GM20431 (cell line): Measurements from ENCODE around the gene NMT1.

Source experiments
- in situ Hi-C: fragments of 300-500 bp; cut with MseI, MboI; formaldehyde crosslinking; loops from one replicate; pipeline ENCODE4 v1.15.0; 2020; ENCODE audit warnings: low sequenced_read_pairs; ENCODE audit not compliant: unreplicated experiment

The NMT1 gene

DNA sequence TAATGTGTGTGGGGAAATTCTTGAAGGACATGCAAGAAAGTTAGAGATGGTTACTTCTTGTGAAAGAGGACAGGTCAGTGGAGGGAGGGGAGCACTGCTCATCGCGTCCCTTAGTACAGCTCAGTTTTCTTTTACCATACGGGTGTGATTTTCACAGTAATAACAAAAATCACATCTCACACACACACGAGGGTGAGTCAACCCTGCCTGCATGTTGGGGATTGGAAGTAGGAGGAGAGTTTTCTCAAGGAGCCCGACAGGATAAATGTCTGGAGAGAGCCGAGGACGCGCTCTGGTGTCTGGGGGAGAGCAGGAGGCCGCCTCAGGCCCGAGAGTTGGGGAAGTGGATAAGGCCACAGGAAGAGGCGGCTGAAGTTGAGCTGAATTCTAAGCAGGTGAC, 54.8 kb downstream of the NMT1 start:
- in situ Hi-C loops: loop anchor here (25.0 kb wide), 1 partner anchor 204 kb away; the partner anchor contains the start of gene GFAP

DNA sequence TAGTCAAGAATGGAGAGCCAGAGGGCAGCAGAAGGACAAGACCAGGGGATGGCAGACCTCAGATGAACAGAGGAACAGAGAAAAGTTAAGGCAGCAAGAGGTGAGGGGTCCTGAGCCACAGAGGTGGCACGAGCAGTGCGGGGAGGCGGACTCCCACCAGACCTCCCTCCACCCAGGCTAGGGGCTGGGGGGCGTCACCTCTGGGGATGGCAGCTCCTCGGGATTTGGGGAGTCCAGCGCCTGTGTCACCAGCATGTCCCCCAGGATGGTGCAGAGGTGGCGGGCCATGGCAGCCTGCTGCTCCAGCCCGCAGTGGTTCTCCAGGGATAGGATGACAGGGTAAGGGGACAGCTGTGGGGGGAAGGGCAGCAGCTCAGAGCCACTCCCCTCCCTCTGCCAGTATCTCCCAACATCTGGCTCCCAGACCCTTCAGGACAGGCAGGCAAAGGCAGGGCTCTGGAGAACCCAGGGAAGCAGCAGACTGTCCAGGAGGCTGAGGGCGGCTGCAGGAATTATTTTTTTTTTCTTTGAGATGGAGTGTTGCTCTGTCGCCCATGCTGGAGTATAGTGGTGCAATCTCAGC, 55.4 kb downstream of the NMT1 start:
- in situ Hi-C loops: loop anchor here (25.0 kb wide), 1 partner anchor 204 kb away; the partner anchor contains the start of gene GFAP

DNA sequence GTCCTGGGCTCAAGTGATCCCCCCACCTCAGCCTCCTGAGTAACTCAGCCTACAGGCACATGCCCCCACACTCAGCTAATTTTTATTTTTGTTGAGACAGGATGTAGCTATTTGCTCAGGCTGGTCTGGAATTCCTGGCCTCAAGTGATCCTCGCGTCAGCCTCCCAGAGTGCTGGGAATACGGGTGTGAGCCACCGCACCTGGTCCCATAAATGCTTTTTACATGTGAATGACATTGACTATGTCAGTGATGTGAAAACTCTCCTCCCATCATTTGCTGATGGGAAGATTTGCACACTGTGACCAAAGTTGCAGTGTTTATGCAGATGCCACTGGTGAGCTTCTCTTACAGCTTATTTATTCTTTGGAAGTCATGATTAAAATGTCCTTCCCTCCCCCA, 56.2 kb downstream of the NMT1 start:
- in situ Hi-C loops: loop anchor here (25.0 kb wide), 1 partner anchor 205 kb away; the partner anchor contains the start of gene GFAP

DNA sequence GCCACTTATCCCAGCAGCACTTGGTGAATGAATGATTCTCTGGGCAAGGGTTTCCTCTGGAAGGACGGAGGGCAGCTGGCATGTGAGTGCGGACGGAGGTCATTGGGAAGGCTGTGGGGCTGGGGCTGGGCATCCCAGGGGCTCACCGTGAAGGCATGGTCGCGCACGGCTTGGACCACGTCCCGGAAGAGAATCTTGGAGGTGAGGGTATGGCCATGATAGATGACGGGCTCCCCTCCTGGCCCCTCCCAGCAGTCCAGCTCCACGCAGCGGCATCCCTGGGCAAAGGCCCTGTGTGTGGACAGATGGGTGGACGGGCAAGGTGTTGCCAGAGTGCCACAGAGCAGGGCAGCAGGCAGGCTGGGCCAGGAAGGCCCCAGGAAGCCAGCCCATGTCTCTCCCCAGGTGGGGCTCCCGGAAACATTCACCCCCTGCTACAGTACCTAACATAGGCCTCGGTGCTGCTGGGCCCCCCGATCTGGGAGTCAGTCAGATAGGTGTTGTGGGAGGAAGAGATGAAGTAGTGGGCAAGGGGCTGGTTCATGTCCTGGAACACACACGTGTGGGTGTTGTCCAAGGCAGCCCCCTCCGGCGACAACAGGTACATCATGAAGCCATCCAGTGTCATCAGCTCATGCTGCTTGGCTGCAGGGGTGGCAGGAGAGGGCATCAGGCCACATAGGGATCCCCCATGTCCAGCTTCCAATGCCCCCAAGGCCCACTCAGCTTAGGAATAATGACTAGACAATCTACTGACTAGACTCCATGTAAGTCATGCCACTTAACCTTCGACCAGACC, 56.9 kb downstream of the NMT1 start:
- in situ Hi-C loops: loop anchor here (25.0 kb wide), 1 partner anchor 206 kb away; the partner anchor contains the start of gene GFAP

DNA sequence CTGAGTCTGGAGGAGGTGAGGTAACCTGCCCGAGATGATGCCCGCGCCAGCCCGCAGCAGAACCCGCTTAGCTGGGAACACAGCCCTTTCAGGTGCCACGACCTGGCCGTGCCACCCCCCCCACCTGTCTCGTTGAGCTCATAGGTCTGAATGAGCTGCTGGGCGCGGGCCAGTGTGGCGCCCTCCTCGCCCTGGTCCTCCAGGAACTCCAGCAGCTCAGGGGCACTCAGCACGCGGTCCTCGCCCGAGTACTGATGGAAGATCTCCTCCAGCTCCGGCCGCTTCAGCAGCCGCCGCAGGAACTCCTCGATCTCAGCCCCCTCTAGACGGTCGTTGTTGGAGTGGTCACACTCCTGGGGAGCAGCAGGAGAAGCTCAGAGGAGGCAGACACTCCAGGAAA, 57.6 kb downstream of the NMT1 start:
- in situ Hi-C loops: loop anchor here (25.0 kb wide), 1 partner anchor 206 kb away; the partner anchor contains the start of gene GFAP

DNA sequence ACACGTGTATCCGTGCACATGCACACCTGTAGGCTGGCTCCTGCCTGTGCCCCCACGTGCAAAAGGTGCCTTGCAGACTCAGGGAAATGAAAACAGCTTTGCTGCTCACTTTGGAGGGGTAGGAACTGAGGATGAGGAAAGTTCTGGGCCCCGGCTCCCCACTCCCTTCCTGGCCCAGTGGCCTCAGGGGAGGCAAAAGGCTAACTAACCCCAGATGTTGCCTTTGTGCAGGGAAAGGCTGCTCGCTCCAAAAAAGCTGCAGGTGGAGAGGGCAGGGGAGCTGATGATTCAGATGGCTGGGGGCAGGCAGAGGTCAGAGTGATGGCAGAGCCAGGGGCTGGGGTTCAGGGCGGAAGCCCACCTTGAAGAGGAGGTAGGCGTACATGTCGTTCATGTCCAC, 58.8 kb downstream of the NMT1 start:
- in situ Hi-C loops: loop anchor here (25.0 kb wide), 1 partner anchor 208 kb away; the partner anchor contains the start of gene GFAP

DNA sequence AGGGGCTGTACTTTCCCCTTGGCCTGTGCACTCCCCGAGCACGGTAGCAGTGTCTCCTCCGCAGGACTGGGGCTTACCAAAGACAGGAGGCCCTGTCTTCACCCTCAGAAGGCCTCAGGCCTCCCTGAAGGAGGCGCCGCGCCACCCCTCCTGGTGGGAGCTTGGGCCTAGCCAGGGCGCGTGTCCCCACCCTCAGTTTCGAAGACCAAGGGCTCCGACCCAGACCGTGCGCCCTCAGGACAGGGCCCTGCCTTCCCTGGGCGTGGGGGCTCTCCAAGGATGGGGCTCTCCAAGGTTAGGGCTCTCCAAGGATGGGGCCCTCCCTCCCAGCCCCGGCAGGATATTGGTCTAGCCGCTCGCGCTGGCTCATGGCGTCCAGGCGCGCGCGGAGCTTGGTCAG, 59.4 kb downstream of the NMT1 start:
- in situ Hi-C loops: loop anchor here (25.0 kb wide), 1 partner anchor 208 kb away; the partner anchor contains the start of gene GFAP

DNA sequence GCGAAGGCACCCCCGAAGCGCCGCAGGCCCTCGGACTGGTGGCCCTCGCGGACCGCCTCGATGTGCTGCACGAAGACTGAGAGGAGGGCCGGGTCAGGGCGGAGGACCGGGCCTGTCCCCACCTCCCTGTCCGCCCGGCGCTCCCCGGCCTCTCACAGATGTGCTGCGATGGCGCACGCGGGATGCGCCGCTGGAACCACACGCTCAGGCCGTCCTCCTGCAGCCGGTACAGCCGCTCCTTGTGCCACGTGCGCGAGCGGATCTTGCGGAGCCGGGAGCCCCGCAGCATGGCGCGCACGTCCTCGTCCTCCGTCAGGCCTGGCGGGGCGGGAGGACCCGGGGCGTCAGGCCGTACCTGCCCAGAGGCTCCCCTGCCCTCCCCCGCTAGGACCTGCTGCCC, 59.9 kb downstream of the NMT1 start:
- in situ Hi-C loops: loop anchor here (25.0 kb wide), 1 partner anchor 209 kb away; the partner anchor contains the start of gene GFAP

DNA sequence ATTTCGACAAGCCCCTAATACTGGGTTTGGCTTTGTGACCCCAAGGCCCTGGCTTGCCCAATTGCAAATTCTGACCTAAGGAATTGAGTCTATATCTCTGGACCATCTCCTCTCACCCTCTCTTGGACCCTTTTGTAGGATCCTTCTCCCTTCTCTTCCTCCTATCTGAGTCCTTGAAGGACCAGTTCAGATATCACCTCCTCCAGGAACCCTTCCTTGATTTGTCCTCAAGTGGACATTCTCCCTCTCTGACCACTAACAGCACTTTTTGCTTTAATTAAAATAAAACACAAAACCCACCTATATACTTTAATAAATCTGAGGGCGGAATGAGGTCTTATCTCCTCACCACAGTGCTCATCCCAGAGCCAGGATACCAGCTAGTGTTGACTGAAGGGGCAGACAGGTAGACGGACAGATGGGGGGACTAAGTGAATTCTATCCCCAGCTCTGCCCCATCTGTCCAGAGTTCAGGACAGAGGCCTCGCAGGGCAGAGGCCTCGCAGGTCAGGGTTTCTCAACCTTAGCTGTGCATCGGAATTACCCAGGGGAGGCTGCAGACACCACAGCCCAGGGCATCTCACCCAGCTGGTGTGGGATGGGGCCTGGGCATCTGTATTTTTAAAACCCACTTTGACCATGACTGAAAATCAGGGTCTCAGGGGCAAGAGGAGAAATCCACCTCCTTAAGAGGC, 62.1 kb downstream of the NMT1 start:
- in situ Hi-C loops: loop anchor here (25.0 kb wide), 1 partner anchor 211 kb away; the partner anchor contains the start of gene GFAP

DNA sequence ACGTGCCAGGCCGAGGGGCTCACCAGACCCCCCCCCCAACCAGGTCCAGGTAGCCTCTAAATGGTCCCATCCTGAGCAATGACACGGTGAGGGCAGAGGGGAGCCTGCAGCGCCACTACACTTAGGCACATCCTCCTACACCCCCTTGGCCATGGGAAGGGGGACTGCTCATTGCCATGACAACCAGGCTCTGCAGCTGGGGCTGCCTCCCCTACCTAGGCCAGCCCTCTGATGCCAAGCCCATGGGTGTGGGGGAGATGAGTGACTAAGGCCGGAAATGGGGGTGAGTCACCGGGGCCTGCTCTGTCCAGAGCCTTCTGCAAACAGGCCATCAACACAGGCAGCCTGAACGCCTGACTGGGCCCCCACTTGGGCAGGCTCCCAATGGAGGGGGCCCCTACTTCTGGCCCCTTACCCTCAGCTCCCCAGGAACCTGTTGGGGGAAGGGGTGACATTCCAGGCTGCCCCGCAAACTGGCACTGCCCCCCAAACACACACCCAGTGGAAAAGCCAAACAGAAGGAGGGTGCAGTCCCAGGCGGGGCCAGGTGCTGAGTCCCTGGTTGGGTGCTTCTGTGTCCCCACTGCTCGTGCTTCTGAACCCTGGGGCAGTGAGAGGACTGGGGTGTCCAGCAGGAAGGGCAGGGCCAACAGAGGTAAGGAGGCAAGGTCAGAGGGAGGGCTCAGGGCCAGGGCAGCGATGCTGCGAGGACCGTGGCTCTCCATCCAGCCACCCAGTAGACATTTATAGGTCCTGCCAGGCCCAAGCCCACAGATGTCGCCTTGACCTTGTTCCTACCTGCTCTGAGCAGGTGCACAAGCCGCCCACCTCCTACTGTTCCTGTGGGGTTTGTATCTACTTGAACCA, 63.0 kb downstream of the NMT1 start:
- in situ Hi-C loops: loop anchor here (25.0 kb wide), 1 partner anchor 212 kb away; the partner anchor contains the start of gene GFAP

DNA sequence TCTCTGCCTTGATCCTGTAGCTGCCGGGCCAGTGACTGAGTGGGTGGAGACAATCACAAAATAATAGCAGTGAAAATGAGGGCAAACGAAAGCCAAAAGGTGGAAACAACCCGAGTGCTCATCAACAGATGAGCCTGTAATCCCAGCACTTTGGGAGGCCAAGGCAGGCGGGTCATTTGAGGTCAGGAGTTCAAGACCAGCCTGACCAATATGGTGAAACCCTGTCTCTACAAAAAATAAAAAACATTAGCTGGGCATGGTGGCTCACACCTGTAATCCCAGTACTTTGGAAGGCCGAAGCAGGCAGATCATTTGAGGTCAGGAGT, 63.6 kb downstream of the NMT1 start:
- in situ Hi-C loops: loop anchor here (25.0 kb wide), 1 partner anchor 212 kb away; the partner anchor contains the start of gene GFAP

DNA sequence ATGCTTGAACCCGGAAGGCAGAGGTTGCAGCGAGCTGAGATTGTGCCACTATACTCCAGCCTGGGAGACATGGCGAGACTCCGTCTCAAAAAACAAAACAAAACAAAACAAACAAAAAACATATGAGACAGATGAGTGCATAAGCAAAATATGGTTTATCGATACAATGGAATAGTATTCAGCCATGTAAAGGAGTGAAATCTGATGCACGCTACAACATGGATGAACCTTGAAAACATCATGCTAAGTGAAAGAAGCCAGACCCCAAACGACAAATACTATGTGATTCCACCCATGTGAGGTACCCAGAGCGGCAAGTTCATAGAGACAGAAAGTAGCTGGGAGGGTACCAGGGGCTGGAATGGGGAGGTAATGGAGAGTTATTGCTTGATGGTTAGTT, 64.4 kb downstream of the NMT1 start:
- in situ Hi-C loops: no loop called here

DNA sequence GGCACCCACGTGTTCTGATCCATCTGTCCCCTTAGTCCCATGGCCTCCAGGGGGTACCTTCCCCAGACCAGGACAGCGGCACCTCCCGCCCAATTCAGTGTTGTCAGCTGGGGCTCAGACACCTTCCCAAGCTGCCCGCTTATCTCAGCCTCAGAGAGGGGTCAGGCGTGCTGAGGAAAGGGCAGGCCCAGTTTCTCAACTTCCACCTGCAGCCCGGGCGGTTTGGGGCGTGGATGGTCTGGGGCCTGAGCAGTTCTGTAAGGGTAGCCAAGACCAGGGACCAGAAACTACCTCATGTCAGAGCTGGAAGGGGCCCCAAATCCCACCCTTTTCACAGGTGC, 66.1 kb downstream of the NMT1 start:
- in situ Hi-C loops: no loop called here

DNA sequence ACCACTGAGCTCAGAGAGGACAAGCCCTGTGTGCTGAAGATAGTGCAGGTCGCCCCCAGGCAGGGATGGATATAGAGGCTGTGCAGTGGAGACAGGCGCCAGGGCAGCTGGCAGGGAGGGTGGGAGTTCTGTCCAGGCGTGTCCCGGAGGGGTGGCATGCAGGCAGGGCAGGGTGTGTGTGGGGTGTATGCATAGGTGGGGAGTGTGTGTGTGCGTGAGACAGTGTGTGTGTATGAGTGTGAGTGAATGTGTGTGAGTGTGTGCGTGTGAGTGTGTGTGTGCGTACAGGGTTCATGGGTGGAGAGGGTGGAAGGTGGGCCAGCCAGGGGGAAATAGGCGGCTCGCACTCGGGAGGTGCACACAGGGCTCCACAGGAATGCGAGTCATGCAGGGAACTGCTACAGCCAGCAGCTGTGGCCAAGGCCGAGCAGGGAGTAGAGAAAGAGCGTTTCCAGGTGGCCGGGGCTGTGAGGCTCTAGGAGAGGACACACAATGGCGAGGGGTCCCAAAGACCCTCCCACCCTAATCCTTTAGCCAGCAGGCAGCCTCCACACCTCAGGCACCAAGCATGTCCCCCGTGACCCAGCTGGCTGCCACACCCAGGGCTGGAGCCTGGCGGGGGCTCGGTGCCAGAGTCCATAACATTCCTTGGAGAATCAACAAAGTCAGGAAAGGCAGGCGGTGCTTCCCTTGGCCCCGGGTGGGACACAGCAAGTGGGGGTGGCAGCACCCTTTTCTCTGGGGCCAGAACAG, 66.6 kb downstream of the NMT1 start:
- in situ Hi-C loops: no loop called here

DNA sequence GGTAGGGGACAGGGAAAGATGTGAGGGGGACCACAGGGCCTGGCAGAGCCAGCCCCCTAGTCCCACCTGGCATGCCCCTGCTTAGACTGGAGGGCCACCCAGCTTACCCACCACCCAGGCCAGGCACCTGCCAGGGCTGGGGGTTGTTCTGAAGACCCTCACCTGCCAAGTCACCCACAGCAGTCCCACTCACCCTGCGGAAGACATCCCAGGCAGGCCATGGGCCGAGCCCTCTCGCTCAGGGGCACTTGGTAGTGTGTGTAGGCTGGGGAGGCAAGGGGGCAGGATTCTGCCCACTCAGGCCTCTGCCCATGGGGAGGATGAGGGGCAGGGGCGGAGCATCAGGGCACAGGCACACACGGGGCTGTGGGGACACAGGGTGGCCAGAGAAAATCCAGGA, 67.2 kb downstream of the NMT1 start:
- in situ Hi-C loops: no loop called here

DNA sequence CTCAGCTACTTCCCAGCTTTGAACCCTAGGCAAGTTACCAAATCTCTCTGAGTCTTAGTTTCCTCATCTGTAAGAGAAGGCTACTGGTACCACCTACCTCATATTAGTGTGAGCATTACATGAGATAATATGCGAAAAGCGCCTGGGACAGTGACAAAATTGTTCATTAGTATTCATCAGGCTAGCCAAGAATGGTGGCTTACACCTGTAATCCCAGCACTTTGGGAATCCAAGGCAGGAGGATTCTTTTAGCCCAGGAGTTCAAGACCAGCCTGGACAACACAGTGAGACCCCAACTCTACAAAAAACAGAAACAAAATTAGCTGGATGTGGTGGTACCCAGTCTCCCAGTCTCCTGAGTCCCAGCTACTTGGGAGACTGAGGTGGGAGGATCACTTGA, 67.9 kb downstream of the NMT1 start:
- in situ Hi-C loops: no loop called here

DNA sequence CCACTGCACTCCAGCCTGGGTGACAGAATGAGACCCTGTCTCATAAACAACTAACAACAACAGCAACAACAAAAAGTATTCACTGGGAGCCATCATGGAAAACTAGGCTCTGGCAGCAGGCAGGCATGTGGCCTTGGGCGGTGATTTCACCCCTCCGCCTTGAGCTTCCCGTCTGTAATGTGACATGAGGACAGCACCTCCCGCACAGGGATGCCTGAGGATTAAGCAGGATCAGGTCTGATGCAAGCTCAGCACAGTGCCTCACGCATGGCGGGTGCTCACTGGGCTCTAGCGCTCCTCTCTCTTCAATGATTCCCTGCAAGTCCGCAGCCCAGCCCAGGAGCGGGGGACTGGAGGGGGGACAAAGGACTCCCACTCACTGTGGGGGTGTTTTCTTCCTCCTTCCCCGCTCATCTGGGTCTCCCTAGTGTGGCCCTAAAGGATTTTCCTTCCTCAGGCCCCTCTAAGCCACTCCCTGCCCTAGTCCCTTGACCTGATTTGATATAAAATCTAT, 68.4 kb downstream of the NMT1 start:
- in situ Hi-C loops: no loop called here

DNA sequence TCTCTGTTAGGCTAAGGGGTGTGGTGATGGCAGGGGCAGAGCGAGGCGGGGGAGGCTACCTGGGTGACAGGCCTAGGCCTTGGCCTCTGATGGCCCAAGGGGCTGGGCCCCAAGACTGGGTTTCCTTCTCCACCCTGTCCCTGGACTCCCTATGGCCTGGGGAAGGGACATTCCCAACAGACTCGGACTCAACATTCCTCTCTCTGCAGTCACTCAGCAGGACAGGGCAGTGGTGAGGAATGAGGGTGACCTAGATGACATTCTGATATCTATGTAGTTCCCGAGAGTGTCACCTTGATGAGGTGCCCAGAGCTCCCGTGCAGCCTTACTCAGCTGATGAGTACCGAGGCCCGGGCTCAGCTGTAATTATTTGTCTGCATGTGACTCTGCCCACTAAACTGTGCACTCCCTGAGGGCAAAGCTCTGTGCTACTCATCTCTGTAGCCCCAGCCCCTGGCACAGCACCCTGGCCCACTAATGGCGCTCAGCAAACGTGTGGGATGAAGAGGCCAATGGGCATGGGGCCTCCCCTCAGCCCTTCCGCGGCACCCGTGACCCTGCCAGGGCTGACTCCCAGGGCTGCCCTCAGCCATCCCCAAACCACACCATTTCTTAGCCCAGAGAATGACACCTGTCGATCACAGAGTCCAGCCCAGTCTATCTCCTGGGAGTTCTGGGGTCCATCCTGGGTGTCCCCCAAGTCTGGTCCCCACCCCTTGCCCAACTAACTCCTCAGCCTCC, 69.0 kb downstream of the NMT1 start:
- in situ Hi-C loops: loop anchor here (10.0 kb wide), 1 partner anchor 65 kb away; no protein-coding TSS in a partner anchor
